ENCODE measurements around the gene ARFGAP1. TPM values are rescaled to one million over a fixed set of nuclear protein-coding genes. Genes with fewer than 3 reads are reported as not detected.
A peak's percentile ranks its signal among the peaks of the same experiment; 100 is the strongest.

The ARFGAP1 gene
- polyA plus RNA-seq, 1 donor (not counting 4 experiments of a cell fraction or from before 2014, with no cell fraction given): 31.5 TPM

DNA sequence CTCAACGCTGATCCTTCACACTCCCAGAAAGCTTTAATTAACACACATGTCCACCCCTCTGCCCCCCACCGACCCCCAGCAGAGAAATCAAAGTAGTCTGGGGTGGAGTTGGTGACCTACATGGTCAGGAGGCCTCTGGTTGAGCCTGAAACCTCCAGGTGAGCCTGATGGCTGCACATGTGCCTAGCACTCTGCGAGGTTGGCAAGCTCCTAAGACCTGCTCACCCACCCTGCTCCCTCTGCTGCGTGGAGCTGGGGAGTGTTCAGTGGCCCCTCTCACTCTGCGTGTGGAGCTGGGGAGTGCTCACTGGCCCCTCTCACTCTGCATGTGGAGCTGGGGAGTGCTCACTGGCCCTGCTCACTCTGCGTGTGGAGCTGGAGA lies 48.8 kb upstream of the ARFGAP1 start:
- TF ChIP-seq, protein P1, sequence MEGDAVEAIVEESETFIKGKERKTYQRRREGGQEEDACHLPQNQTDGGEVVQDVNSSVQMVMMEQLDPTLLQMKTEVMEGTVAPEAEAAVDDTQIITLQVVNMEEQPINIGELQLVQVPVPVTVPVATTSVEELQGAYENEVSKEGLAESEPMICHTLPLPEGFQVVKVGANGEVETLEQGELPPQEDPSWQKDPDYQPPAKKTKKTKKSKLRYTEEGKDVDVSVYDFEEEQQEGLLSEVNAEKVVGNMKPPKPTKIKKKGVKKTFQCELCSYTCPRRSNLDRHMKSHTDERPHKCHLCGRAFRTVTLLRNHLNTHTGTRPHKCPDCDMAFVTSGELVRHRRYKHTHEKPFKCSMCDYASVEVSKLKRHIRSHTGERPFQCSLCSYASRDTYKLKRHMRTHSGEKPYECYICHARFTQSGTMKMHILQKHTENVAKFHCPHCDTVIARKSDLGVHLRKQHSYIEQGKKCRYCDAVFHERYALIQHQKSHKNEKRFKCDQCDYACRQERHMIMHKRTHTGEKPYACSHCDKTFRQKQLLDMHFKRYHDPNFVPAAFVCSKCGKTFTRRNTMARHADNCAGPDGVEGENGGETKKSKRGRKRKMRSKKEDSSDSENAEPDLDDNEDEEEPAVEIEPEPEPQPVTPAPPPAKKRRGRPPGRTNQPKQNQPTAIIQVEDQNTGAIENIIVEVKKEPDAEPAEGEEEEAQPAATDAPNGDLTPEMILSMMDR (optimal IDR thresholded peaks at IDR 0.05 in 1 of 3, IDR thresholded peaks at IDR 0.05 in 1 of 3, conservative IDR thresholded peaks at IDR 0.05 in 1 of 3; ENCODE audit: extremely low read depth in 1 of 3, insufficient read depth in 2 of 3, low read length in 3 of 3): no peak
- no peak for TF ChIP-seq EZH2 (IDR thresholded peaks at IDR 0.05; ENCODE audit: low read length)
- Histone ChIP-seq H3K79me2 (ENCODE audit: control insufficient read depth, insufficient read depth, low read length) (no peaks in the 10 kb centered on the region), H3K27me3 (ENCODE audit: control insufficient read depth, extremely low read depth, insufficient read depth, low read length) (peaks cover 13% of the 10 kb centered on the region), H3K9me1 (ENCODE audit: control insufficient read depth, extremely low read depth, insufficient read depth, low read length) (no peaks in the 10 kb centered on the region), H3K4me1 (ENCODE audit: control insufficient read depth, extremely low read depth, insufficient read depth, low read length) (no peaks in the 10 kb centered on the region), H3K9ac (ENCODE audit: control insufficient read depth, extremely low read depth, insufficient read depth, low read length) (no peak overlapping the region), H4K20me1 (ENCODE audit: control insufficient read depth, extremely low read depth, insufficient read depth, low read length) (no peaks in the 10 kb centered on the region), H3K9me3 (ENCODE audit: control insufficient read depth, low read depth, low read length) (no peaks in the 10 kb centered on the region), H2AFZ (ENCODE audit: control insufficient read depth, low read length) (no peak overlapping the region), H3K36me3 (ENCODE audit: control insufficient read depth in 2 of 2, extremely low read depth in 1 of 2, insufficient read depth in 2 of 2, low read length in 2 of 2) (no peaks in the 10 kb centered on the region), H3K4me3 (ENCODE audit: control insufficient read depth in 2 of 3, extremely low read depth in 1 of 3, insufficient read depth in 2 of 3, low read depth in 1 of 3, low read length in 3 of 3) (no peak overlapping the region), H3K27ac (ENCODE audit: control insufficient read depth, insufficient read depth, low read length) (no peak overlapping the region), H3K4me2 (ENCODE audit: control insufficient read depth, extremely low read depth, insufficient read depth, low read depth, low read length) (no peak overlapping the region)
- DNase-seq (ENCODE audit: low read depth, low spot score) (no peak), FAIRE-seq (no peak)
- dilution Hi-C loops (cut with MboI; ENCODE audit: extremely low pct_ligation_motif_present, low sequenced_read_pairs): loop anchor here (10.0 kb wide), 1 partner anchor 61 kb away; no protein-coding TSS in a partner anchor

DNA sequence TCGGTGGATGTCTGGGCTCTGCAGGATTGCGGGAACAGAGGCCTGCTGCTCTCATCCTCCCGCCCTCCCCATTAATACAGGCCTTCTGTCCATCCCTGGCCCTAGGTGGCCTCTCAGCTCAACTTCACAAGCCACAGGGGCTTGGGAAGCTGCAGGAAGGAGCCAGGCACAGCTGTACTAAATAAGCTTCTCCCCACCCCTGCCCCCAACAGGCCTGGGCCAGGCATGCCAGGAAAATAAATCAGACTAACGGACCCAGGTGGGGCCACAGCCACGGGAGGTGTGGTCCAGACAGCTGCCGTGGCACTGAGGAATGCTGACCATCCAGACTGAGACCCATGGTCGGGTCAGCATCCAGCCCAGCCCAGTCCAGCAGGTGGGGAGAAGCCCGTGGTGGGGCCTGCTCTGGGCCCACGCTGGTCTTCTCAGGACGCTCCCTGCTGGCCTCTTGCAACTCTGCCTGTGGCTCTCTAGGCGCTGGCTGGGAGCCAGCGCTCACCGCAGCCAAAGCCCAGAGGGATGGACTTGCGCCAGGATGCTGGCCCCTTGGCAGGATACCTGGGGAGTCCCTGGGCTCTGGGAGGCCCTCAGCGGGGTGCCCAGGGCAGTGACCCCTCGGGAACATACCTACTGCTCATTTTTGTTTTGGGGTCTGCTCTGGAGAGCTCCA lies 48.1 kb upstream of the ARFGAP1 start:
- no peak for FAIRE-seq
- dilution Hi-C loops (cut with MboI; ENCODE audit: extremely low pct_ligation_motif_present, low sequenced_read_pairs): loop anchor here (10.0 kb wide), 1 partner anchor 60 kb away; no protein-coding TSS in a partner anchor

More for the DNA sequence above, 48.1 kb upstream of the ARFGAP1 start:
- no peak overlapping the region for H3K4me3 ChIP-seq (ENCODE audit: control insufficient read depth in 2 of 3, extremely low read depth in 1 of 3, insufficient read depth in 2 of 3, low read depth in 1 of 3, low read length in 3 of 3)
- no peaks in the 10 kb centered on the region for H3K79me2 ChIP-seq (ENCODE audit: control insufficient read depth, insufficient read depth, low read length)
- no peak overlapping the region for H2AFZ ChIP-seq (ENCODE audit: control insufficient read depth, low read length)
- DNase-seq (ENCODE audit: low read depth, low spot score): no peak
- no peaks in the 10 kb centered on the region for H3K4me1 ChIP-seq (ENCODE audit: control insufficient read depth, extremely low read depth, insufficient read depth, low read length)
- no peaks in the 10 kb centered on the region for H3K36me3 ChIP-seq (ENCODE audit: control insufficient read depth in 2 of 2, extremely low read depth in 1 of 2, insufficient read depth in 2 of 2, low read length in 2 of 2)
- no peak overlapping the region for H3K27ac ChIP-seq (ENCODE audit: control insufficient read depth, insufficient read depth, low read length)
- H3K9me3 ChIP-seq (ENCODE audit: control insufficient read depth, low read depth, low read length): no peaks in the 10 kb centered on the region
- H3K4me2 ChIP-seq (ENCODE audit: control insufficient read depth, extremely low read depth, insufficient read depth, low read depth, low read length): no peak overlapping the region
- no peak overlapping the region for H3K9ac ChIP-seq (ENCODE audit: control insufficient read depth, extremely low read depth, insufficient read depth, low read length)
- no peaks in the 10 kb centered on the region for H3K9me1 ChIP-seq (ENCODE audit: control insufficient read depth, extremely low read depth, insufficient read depth, low read length)
- no peaks in the 10 kb centered on the region for H4K20me1 ChIP-seq (ENCODE audit: control insufficient read depth, extremely low read depth, insufficient read depth, low read length)
- TF ChIP-seq, protein P1 (optimal IDR thresholded peaks at IDR 0.05 in 1 of 3, IDR thresholded peaks at IDR 0.05 in 1 of 3, conservative IDR thresholded peaks at IDR 0.05 in 1 of 3; ENCODE audit: extremely low read depth in 1 of 3, insufficient read depth in 2 of 3, low read length in 3 of 3): peak in 1 of 3 experiments; percentile 39
- no peak for TF ChIP-seq EZH2 (IDR thresholded peaks at IDR 0.05; ENCODE audit: low read length)
- H3K27me3 ChIP-seq (ENCODE audit: control insufficient read depth, extremely low read depth, insufficient read depth, low read length): peaks cover 18% of the 10 kb centered on the region
